Stimulated activated CD8-positive, alpha-beta memory T cell treated with anti-CD3 and anti-CD28 coated beads, Interleukin-4, amount 100 ng/mL, for 1 hour (primary cell): ENCODE results near the gene IGFLR1.

Experiments used
- DNase-seq, 2 donors: peaks; one replicate each; pipeline ENCODE4 v3.0.0-alpha.2; 2020; ENCODE audit warnings: low read depth in 2 of 2, low spot score in 1 of 2

The IGFLR1 gene, protein sequence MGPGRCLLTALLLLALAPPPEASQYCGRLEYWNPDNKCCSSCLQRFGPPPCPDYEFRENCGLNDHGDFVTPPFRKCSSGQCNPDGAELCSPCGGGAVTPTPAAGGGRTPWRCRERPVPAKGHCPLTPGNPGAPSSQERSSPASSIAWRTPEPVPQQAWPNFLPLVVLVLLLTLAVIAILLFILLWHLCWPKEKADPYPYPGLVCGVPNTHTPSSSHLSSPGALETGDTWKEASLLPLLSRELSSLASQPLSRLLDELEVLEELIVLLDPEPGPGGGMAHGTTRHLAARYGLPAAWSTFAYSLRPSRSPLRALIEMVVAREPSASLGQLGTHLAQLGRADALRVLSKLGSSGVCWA

DNA sequence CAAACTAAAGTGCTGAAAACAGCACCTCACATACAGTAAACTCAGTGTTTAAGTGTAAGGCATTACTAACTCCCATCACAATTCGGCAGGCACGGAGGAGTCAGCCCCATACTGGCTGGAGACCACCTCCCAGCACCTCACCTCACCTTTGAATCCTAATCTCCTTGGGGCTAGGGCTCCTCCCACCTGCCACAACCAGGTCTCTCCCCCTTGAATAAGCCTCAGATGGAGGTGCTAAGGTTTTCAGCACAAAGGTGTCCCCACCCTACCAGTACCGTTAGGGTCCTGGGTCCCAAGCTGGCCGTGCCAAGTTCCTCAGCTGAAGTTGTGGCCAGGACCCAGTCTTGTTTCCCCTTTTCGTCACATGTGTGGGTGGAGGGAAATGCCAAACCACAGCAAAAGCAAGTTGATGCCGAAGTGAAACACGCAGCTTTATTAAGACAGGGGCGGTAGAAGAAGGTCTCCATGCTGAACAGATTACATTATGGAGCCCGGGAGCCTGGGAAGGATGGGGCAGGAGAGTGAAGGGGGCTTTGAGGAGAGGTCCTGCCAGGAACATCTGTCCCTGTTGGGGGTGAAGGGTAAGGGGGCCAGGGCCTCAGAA lies at the start of gene IGFLR1:
Gene IGFLR1 (minus strand): TSS at position 332 of the 604 bp plus-strand sequence. CDS start 1,272 bp downstream, outside the sequence.
- peak in 1 of 2 donors; percentile 38 for DNase-seq

DNA sequence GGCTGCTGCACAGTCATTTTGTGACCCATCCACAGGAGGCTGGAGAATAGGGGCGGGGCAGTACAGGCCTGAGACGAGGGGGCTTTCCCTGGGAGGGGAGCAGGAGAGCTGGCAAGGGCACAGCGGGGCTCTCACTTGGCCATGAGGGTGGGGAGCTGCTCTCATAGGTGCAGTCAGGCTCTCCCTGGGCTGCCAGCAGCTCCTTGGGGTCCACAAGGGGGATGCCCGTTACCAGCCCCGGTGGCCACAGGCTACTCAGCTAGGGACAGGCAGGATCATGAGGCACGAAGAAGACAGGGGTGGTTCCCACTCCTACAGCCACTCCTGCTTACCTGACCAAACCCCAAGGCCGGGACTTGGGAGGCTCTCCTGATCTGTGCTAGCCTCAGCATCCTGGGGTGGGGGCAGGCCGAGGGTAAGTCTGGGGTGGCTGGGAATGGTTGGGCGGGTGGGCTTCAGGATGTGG lies 49.6 kb upstream of the IGFLR1 start:
- no peak for DNase-seq

DNA sequence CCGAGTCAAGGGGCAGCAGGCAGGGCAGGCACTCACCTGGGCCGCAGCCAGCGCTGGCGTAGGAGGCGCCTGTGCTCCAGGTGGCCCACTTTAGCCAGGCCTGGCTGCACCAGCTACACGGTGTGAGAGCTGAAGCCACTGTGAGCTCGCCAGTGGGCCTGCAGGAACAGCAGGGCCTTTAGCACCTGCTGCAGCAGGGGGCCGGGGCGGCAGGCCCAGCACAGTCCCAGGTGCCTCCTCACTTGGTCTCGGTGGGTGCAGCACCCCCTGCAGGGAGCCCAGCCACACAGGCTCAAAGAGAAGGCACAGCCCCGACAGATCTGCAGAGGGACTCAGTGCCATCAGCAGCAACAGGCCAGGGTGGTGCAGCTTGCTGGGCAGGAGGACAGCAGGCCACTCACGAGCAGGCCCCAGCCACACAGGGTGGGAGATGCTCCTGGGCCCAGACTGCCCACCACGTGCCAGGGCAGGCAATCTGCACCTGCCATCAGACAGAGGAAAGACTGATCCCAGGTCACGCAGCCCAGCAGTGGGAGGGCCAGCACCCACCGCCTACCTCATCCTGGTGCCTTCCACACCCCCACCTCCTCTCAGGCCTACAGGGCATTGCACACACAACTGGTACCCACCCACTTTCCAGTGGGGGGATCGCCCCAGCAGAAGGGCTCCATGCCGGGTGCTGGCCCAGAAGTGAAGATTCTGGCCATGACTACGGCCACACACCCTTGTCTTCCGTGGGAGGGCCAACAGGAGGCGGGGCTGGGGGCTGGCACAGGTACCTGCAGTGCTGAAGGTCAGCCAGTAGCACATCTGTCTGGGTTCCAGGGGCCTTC lies 48.9 kb upstream of the IGFLR1 start:
- DNase-seq: no peak

DNA sequence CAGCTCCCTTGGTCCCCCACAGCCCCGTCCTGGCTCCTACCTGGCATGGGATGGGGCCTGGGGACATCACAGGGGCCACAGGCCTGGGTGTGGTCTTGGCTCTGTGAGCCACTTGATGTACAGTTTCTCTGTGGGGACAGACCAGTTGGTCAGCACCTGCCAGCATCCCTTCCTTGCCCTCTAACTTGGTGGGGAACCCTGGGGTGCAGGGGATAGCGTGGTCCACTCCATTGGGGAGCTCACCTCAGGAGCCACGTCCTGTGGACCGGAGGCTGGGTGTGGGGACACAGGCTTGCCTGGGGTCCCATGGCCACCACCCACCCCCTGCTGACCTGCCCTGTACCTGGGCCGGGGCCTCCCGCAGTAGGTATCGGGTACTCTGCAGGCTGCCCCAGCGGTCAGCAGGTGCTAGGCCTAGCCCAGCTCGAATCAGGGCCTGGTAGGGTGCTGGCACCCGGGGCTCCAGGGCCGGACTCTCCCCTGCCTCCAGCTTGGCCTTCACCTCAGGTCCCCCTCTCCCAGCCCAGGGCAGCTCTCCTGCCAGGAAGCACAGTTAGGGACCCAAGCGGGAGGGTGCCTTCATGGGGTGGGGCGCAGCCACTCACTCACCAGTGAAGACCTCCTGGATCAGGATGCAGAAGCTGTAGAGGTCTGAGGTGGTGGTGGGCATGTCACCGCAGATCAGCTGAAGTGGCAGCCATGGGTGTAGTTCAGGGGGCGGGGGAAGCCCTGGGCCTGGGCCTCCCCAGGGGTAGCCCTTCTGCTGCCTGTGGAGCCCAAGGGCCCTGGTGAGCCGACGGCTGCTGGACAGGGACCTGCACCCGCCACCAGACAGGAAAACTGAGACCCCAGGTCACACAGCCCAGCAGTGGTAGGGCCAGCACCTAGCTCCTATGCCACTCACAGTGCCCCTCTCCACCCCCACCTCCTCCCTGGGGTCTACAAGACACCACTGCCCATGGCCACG lies 48.0 kb upstream of the IGFLR1 start:
- no peak for DNase-seq

DNA sequence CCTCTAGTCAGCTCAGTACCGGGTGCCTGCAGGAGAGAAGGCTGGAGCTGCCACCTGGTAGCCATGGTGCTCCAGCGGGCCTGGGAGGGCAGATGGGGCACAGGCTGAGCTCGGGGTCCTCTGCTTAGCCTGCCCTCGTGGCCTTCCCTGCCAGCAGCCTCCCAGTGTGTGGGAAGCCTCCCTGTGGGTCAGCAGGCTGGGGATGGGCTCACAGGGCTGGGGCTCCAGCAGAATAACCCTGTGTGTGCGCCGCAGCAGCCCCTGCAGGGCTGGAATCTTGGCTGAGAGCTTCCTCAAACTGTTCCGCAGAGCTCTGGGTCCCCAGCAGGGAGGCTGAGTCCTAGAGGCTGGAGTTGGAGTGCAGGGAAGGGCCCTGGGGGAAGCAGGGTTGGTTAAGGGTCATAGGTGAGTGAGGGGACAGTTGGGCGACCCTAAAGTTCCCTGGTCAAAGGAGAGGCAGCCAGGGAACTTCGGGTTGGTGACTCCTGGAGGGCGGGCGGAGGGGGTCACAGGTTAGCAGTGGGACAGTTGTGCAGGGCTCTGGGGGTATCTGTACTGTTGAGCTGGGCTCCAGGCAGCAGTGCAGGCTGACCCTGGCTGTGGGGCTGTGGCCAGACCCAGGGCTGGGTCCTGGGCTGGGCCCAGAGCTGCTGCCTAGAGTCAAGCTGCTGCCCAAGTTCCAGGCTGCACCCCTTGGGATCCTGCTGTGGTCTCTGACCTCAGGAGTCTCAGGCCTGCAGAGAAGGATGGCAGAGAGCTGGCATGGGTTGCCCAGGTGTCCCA lies 47.1 kb upstream of the IGFLR1 start:
- DNase-seq: no peak

DNA sequence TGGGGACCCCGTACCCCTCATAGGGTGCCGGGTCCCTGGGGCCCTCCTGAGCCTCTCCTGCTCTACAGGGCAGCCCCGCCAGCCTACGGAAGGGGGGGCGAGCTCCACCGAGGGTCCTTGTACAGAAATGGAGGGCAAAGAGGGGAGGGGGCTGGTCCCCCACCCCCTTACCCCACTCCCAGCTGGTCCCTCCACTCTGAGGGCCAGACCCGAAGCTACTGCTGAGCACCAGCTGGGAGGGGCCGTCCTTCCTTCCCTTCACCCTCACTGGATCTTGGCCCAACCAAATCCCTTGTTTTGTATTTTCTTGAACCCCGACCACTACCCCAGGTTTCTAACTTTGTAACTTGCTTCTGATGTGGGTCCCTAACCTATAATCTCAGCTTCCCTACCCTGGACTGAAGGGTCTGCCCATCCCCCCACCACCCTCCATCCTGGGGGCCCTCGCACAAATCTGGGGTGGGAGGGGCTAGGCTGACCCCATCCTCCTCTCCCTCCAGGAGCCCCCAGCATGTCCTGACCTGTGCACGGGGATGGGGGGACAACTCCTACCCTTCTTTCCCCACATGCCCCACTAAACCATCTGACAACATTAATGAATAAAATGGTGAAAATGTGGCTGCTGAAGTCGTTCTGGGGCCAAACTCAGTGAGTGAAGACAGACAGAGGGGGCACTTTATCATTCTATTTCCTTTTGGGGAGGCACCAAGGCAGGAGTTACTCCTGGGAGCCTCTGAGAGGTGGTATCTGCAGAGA lies 46.1 kb upstream of the IGFLR1 start:
- no peak for DNase-seq

DNA sequence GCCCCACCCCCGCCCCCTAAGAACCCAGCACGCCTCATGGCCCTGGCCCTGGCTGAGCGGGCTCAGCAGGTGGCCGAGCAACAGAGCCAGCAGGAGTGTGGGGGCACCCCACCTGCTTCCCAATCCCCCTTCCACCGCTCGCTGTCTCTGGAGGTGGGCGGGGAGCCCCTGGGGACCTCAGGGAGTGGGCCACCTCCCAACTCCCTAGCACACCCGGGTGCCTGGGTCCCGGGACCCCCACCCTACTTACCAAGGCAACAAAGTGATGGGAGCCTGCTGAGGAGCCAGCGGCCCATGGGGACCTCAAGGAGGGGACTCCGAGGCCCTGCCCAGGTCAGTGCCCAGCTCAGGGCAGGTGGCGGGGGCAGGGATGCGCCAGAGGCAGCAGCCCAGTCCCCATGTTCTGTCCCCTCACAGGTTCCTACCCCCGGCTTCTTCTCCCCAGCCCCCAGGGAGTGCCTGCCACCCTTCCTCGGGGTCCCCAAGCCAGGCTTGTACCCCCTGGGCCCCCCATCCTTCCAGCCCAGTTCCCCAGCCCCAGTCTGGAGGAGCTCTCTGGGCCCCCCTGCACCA lies 45.1 kb upstream of the IGFLR1 start:
- DNase-seq: no peak

DNA sequence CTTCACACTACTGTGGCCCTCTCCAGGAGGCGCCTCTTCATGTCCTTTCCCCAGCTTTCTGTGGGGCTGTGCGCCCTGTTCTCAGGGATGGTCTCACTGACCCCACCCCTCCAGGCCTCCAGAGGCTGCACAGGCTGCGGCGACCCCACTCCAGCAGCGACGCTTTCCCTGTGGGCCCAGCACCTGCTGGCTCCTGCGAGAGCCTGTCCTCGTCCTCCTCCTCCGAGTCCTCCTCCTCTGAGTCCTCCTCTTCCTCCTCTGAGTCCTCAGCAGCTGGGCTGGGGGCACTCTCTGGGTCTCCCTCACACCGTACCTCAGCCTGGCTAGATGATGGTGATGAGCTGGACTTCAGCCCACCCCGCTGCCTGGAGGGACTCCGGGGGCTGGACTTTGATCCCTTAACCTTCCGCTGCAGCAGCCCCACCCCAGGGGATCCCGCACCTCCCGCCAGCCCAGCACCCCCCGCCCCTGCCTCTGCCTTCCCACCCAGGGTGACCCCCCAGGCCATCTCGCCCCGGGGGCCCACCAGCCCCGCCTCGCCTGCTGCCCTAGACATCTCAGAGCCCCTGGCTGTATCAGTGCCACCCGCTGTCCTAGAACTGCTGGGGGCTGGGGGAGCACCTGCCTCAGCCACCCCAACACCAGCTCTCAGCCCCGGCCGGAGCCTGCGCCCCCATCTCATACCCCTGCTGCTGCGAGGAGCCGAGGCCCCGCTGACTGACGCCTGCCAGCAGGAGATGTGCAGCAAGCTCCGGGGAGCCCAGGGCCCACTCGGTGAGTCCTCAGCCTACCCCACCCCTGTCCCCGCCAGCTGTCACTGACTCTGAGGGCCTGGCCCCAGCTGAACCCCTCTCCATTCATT lies 44.3 kb upstream of the IGFLR1 start:
- DNase-seq: no peak

DNA sequence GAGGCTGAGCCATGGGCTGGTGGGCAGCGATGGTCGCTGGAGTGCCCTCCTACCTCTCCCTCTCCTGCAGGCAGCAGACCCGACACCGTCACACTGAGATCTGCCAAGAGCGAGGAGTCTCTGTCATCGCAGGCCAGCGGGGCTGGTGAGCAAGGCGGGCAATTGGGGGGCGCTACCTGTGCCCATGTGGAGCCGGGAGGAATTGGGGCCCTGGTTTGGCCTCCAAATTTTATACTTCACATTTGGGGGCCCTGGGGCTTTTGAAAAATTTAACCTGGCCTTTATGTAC lies 43.0 kb upstream of the IGFLR1 start:
- no peak for DNase-seq

DNA sequence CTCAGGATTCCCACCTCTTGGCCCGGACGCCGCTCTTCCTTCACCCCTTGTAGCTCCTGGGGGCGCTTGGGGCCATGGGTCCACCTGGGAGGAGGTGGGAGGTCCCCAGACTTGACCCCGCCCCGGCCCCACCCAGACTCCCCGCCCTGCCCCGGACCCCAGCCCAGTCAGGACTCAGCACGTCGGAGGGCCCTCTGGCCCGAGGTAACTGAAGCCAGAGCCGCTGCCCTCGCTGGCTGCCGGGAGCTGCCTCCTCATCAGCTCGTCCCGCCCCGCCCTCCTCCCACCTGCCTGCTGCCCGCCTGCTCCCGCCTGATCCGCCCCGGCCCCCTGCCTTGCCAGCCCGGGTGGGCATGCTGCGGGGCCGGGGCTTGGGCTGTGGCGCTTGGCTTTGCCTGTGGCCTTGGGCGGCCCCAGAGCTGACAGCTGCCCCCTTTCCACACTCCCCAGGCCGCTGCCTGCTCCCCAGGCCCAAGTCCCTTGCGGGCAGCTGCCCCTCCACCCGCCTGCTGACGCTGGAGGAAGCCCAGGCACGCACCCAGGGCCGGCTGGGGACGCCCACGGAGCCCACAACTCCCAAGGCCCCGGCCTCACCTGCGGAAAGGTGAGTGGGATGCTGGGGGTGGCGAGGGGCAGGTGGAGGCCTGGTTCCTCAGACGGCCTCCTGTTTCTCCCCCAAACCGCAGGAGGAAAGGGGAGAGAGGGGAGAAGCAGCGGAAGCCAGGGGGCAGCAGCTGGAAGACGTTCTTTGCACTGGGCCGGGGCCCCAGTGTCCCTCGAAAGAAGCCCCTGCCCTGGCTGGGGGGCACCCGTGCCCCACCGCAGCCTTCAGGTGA lies 42.5 kb upstream of the IGFLR1 start:
- no peak for DNase-seq

DNA sequence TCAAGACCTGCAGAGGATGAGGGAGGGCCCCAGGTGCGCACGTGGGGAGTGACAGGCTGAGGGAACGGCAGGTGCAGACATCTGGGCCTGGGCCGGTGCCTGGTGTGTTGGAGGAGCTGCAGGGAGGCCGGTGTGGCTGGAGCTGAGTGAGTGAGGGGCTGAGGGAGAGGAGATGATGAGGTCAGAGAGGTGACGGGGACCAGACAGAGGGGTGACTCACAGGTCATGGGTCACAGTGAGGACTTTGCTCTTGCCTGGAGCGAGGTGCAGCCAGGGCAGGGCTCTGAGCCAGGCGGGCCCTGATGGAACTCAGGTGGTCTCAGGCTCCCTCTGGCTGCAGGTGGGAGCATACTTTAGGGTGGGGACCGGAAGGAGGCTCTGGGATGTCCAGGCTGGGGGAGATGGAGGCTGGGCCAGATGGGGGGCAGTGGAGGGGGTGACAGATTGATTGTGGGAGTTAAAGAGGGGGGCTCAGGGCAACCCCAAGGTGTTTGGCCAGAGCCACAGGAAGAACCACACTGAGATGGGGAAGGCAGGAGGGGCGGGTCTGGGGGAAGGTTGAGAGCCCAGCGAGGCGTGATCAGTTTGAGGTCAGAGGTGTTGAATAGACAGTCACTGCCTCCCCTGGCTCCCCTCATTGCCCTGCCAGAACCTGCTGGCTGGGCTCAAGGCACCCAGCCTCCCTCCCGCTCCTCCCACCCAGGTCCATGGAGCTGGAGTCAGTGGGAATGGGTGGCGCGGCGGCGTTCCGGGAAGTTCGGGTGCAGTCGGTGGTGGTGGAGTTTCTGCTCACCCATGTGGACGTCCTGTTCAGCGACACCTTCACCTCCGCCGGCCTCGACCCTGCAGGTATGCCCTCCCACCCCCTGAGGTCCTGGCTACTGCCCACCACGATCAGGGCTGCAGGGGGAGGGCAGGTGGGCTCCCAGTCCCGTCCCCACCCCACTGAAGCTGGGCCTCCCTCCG lies 41.5 kb upstream of the IGFLR1 start:
- DNase-seq: no peak

DNA sequence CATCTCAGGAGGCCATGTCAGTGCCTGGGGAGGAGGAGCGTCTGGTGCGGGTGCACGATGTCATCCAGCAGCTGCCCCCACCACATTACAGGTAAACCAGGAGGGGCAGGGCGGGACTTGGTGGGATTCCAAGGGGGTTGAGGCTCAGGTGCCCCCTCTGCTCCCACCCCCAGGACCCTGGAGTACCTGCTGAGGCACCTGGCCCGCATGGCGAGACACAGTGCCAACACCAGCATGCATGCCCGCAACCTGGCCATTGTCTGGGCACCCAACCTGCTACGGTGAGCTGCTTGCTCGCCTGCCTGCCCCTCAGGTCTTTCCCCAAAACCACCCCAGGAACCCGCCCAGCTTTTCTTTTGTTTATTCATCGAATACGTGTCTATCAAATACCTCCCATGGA lies 40.3 kb upstream of the IGFLR1 start:
- no peak for DNase-seq

DNA sequence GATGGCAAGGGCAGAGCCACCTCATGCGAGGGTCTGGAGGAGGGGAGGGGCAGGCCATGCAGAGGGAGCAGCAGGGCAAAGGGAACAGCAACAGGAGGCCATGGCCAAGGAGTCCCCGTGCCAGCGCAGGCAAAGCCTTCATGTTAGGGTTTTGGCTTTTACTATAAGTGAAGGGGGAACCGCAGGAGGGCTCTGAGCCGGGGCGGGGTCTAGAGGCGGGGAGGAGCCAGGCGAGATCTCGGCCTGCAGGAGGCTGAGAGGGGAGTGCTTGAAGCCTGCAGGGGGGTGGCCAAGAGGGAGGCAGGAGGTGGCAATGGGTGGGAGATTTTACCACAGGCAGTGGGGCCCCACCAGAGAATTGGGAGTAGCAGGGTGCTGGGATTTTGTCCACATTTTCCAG lies 39.4 kb upstream of the IGFLR1 start:
- DNase-seq: no peak

DNA sequence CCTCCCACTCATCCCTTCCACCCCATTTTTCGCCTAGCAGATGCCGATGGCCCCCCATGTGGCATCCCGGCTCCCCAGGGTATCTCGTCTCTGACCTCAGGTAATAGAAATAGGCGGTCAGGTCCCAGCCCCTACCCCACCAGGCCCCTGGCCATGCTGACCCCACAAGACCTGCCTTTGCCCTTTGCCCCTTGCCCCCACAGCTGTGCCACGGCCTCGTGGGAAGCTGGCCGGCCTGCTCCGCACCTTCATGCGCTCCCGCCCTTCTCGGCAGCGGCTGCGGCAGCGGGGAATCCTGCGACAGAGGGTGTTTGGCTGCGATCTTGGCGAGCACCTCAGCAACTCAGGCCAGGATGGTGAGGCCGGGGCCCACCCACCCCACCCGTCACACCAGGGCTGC lies 38.5 kb upstream of the IGFLR1 start:
- DNase-seq: no peak

DNA sequence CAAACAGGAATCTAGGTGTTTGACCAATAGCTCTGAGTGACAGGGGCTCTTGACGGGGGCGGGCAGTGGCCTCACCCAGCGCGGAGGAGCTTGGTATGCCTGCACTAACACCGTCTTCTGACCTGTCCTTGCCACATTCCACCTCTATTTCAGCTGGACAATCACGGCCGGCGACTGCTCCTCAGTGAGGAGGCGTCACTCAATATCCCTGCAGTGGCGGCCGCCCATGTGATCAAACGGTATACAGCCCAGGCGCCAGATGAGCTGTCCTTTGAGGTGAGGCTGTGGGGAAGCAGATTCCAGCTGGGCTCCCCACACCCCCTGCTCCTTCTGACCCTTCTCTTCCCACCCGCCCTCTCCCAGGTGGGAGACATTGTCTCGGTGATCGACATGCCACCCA lies 37.8 kb upstream of the IGFLR1 start:
- DNase-seq: no peak

DNA sequence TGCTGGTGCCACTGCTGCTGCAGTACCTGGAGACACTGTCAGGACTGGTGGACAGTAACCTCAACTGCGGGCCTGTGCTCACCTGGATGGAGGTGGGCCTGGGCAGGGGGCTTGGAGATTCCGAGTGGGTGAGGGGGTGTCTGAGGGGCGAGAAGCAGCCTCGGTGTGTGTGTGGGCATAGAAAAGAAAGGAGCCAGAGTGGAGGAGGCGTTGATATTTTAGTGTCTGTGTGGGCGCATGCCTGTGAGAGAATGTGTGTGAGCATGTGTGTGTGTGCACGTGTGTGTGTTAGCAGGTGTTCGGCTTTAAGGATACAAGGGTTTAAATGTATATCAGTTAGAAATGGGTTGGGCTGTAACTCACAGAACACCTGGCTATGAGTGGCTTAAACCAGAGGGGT lies 36.8 kb upstream of the IGFLR1 start:
- no peak for DNase-seq
